ENCODE measurements around the gene ZNF569. TPM values are rescaled to one million over a fixed set of nuclear protein-coding genes. Genes with fewer than 3 reads are reported as not detected.

ZNF569 gene
- total RNA-seq, 2 experiments from 2014 or later, result 6.9 to 7.0 TPM

Other genes starting within 250 kb of the ZNF569 start
- gene ZNF383, start 249.2 kb downstream of the ZNF569 start, total RNA-seq, result 10 to 100 TPM in 1 of 2 experiments, 1 to 10 TPM in 1; 7.4 to 10.8 TPM
- gene ZNF527, start 96.3 kb downstream of the ZNF569 start, total RNA-seq, result 1 to 10 TPM; 5.2 to 6.6 TPM
- 1 to 10 TPM; 4.2 to 4.8 TPM for gene ZNF570, start 1.9 kb upstream of the ZNF569 start, total RNA-seq
- gene ZNF793, start 39.5 kb upstream of the ZNF569 start, total RNA-seq, result 1 to 10 TPM; 3.9 to 4.8 TPM
- gene ZNF571, start 127.3 kb upstream of the ZNF569 start, total RNA-seq, result 1 to 10 TPM; 2.5 to 2.7 TPM
- under 1 TPM; 0.72 to 0.82 TPM for gene ZNF540, start 127.4 kb upstream of the ZNF569 start, total RNA-seq
- gene ZFP30, start 188.0 kb upstream of the ZNF569 start, total RNA-seq, result 1 to 10 TPM; 7.8 to 8.3 TPM

All from activated naive CD8-positive, alpha-beta T cell treated with anti-CD3 and anti-CD28 coated beads for 36 hours (primary cell).